GF-D8 (cell line): ENCODE measurements around the gene PCSK5.

Experiments
- DNase-seq: peaks from one replicate; lab custom pipeline; 2025; lab: John Stamatoyannopoulos, UW

PCSK5 gene

GRCh38 chr9:76138360-76138759, 247.9 kb downstream of the PCSK5 start:
- DNase-seq = no peak

GRCh38 chr9:76143834-76144233, 253.4 kb downstream of the PCSK5 start:
- DNase-seq = no peak

GRCh38 chr9:76150013-76150412, 259.5 kb downstream of the PCSK5 start:
- DNase-seq = no peak

- DNase-seq = no peak
These were observed 260.8 kb downstream of the PCSK5 start for GRCh38 chr9:76151267-76151666.

GRCh38 chr9:76153339-76153738, 262.9 kb downstream of the PCSK5 start:
- no peak for DNase-seq

GRCh38 chr9:76153902-76154629, 263.6 kb downstream of the PCSK5 start:
- DNase-seq = no peak

GRCh38 chr9:76155361-76155760, 264.9 kb downstream of the PCSK5 start:
- no peak for DNase-seq

GRCh38 chr9:76158713-76159112, 268.2 kb downstream of the PCSK5 start:
- no peak for DNase-seq

- DNase-seq = no peak
These were observed 268.9 kb downstream of the PCSK5 start for GRCh38 chr9:76159293-76159926.

- DNase-seq = no peak
These were observed 270.6 kb downstream of the PCSK5 start for GRCh38 chr9:76161106-76161505.

GRCh38 chr9:76161541-76161940, 271.1 kb downstream of the PCSK5 start:
- no peak for DNase-seq

GRCh38 chr9:76162086-76162730, 271.7 kb downstream of the PCSK5 start:
- no peak for DNase-seq

GRCh38 chr9:76162751-76163500, 272.5 kb downstream of the PCSK5 start:
- no peak for DNase-seq

GRCh38 chr9:76166526-76166925, 276.1 kb downstream of the PCSK5 start:
- peak; percentile 36 for DNase-seq

- no peak for DNase-seq
These were observed 285.7 kb downstream of the PCSK5 start for GRCh38 chr9:76176171-76176570.

GRCh38 chr9:76177931-76178330, 287.5 kb downstream of the PCSK5 start:
- DNase-seq = no peak

- no peak for DNase-seq
These were observed 290.1 kb downstream of the PCSK5 start for GRCh38 chr9:76180541-76180940.

GRCh38 chr9:76181020-76181641, 290.7 kb downstream of the PCSK5 start:
- DNase-seq = no peak

GRCh38 chr9:76181781-76182180, 291.3 kb downstream of the PCSK5 start:
- no peak for DNase-seq

- no peak for DNase-seq
These were observed 295.0 kb downstream of the PCSK5 start for GRCh38 chr9:76185432-76185831.

- DNase-seq = no peak
These were observed 297.8 kb downstream of the PCSK5 start for GRCh38 chr9:76188286-76188685.

GRCh38 chr9:76188905-76189304, 298.4 kb downstream of the PCSK5 start:
- DNase-seq = no peak
